HepG2 (cell line): ENCODE results near the gene SNRNP48. TPM values are rescaled to one million over a fixed set of nuclear protein-coding genes. Genes with fewer than 3 reads are reported as not detected.

Experiments
- CEBPZ ChIP-seq: IDR thresholded peaks from 2 replicates; pipeline ENCODE4 v1.6.1; 2012; ENCODE audit warnings: low read length, improper control_type of control experiment
- DPF2 ChIP-seq: sonication (generic); formaldehyde crosslinking; IDR thresholded peaks from 2 replicates; pipeline ENCODE4 v1.4.0; 2020; ENCODE audit warnings: mild to moderate bottlenecking, low read depth, missing genetic modification reagents, borderline replicate concordance
- HBP1 ChIP-seq: IDR thresholded peaks from 2 replicates; pipeline ENCODE4 v1.6.1; 2016; ENCODE audit warnings: low read depth, control low read depth
- HNRNPLL ChIP-seq: fragments of 200-400 bp; formaldehyde crosslinking; IDR thresholded peaks from 2 replicates; pipeline ENCODE4 v1.6.1; 2017; ENCODE audit warnings: mild to moderate bottlenecking, low read depth, low read length; ENCODE audit not compliant: poor library complexity, severe bottlenecking
- MEIS2 ChIP-seq: sonication (generic); formaldehyde crosslinking; IDR thresholded peaks from 2 replicates; pipeline ENCODE4 v1.9.0; 2021; ENCODE audit warnings: mild to moderate bottlenecking, missing genetic modification reagents
- MYNN ChIP-seq: sonication (generic); formaldehyde crosslinking; IDR thresholded peaks from 2 replicates; pipeline ENCODE4 v1.4.0; 2020; ENCODE audit warnings: mild to moderate bottlenecking, low read depth, missing genetic modification reagents
- NFAT5 ChIP-seq: sonication (generic); formaldehyde crosslinking; IDR thresholded peaks from 2 replicates; pipeline ENCODE4 v1.4.0; 2020; ENCODE audit warnings: missing genetic modification reagents
- SOX13 ChIP-seq, 3 experiments: fragments of 450-650 bp in 1 of 3; sonication (generic) in 1 of 3; formaldehyde crosslinking in 1 of 3; IDR thresholded peaks in 2 of 3; conservative IDR thresholded peaks in 1 of 3; 2 replicates each; pipeline versions ENCODE4 v1.5.0 to v1.6.1; 2016 to 2020; ENCODE audit warnings: antibody characterized with exemption in 1 of 3, mild to moderate bottlenecking in 1 of 3, missing compliant biosample characterization in 1 of 3, missing genetic modification reagents in 1 of 3, moderate library complexity in 1 of 3
- SRY ChIP-seq: sonication (generic); formaldehyde crosslinking; IDR thresholded peaks from 2 replicates; pipeline ENCODE4 v1.8.0; 2022; ENCODE audit warnings: mild to moderate bottlenecking, missing genetic modification reagents
- TFAP4 ChIP-seq: sonication (generic); IDR thresholded peaks from 2 replicates; pipeline ENCODE4 v1.6.1; 2016; ENCODE audit warnings: low read depth, borderline replicate concordance
- ZNF280D ChIP-seq: sonication (generic); formaldehyde crosslinking; IDR thresholded peaks from 2 replicates; pipeline ENCODE4 v1.5.1; 2020; ENCODE audit warnings: mild to moderate bottlenecking, missing genetic modification reagents
- ZNF562 ChIP-seq: sonication (generic); formaldehyde crosslinking; IDR thresholded peaks from 2 replicates; pipeline ENCODE4 v1.8.0; 2022; ENCODE audit warnings: missing genetic modification reagents, borderline replicate concordance
- polyA plus RNA-seq, 8 experiments: library from polyadenylated mRNA; depleted of rRNA in 3 of 8; stranded (reverse) in 7 of 8; unstranded in 1 of 8; fragments of >200 nt; fragmentation: Illumina TruSeq in 4 of 8; extraction: Trizol in 4 of 8; gene quantifications; 2 replicates each; pipeline versions ENCODE4 v1.2.1 to v1.2.3, GENCODE V29; 2011 to 2016; ENCODE audit warnings: low read depth in 4 of 8, missing spikeins in 1 of 8, mixed read lengths in 1 of 8; ENCODE audit not compliant: insufficient read depth in 1 of 8
- total RNA-seq, 5 experiments: library from RNA; depleted of rRNA; stranded (reverse); fragments of >200 nt; fragmentation: Illumina TruSeq; extraction: Trizol; gene quantifications; 2 replicates each; pipeline ENCODE4 v1.2.3, GENCODE V29; 2016; ENCODE audit warnings: low read depth in 1 of 5

The SNRNP48 gene
- total and polyA plus RNA-seq, 2 of the 13 experiments (the other 11 are each of a cell fraction or from before 2014, with no cell fraction given): 17.5 to 47.5 TPM

GRCh38 chr6:7542874-7543624, 46.9 kb upstream of the SNRNP48 start (continued):
- TF ChIP-seq ZNF280D (CRISPR knock-in tag): no peak; the same call in 1 of the 2 replicates
- no peak for TF ChIP-seq ZNF562
- no peak for TF ChIP-seq MYNN (CRISPR knock-in tag)
- no peak for TF ChIP-seq DPF2
- TF ChIP-seq CEBPZ: no peak
- no peak for TF ChIP-seq SRY (CRISPR knock-in tag)
- TF ChIP-seq SOX13 (IDR thresholded peaks at IDR 0.05): peak; percentile 55; the same call in 1 of the 2 replicates
- TF ChIP-seq SOX13 (CRISPR knock-in tag; conservative IDR thresholded peaks at IDR 0.05 in 1 of 2, IDR thresholded peaks at IDR 0.05 in 1 of 2): peak in 1 of 2 experiments; percentile 82; a peak in 2 of 4 replicates
- TF ChIP-seq HBP1: peak; percentile 35; the same call in 1 of the 2 replicates
- 0 out of 2 replicates have a peak, but pooled peaks have one; percentile 26 for TF ChIP-seq NFAT5 (CRISPR knock-in tag)
- peak; percentile 46; the same call in 1 of the 2 replicates for TF ChIP-seq TFAP4
- TF ChIP-seq HNRNPLL: peak; percentile 71
- peak; percentile 65; the same call in 1 of the 2 replicates for TF ChIP-seq MEIS2 (CRISPR knock-in tag)
